LHCN-M2 (cell line): ENCODE measurements around the gene NME2. TPM values are rescaled to one million over a fixed set of nuclear protein-coding genes. Genes with fewer than 3 reads are reported as not detected.

Source experiments
- DNase-seq: peaks from one replicate; pipeline ENCODE4 v3.0.0-alpha.2; 2012; ENCODE audit warnings: low read depth
- total RNA-seq: library from RNA; depleted of rRNA; stranded (reverse); fragments of >200 nt; gene quantifications from 2 replicates; pipeline ENCODE4 v1.2.3, GENCODE V29; 2014; rRNA removed

Gene NME2
- total RNA-seq, 1 experiment from 2014 or later, result 683 TPM

GRCh38 chr17:51200295-51200694, 34.1 kb downstream of the NME2 start:
- no peak for DNase-seq

- no peak for DNase-seq
Observed at GRCh38 chr17:51200846-51201245, 34.6 kb downstream of the NME2 start.

- no peak for DNase-seq
Observed at GRCh38 chr17:51203838-51204237, 37.6 kb downstream of the NME2 start.

- DNase-seq, result no peak
Observed at GRCh38 chr17:51214920-51215319, 48.7 kb downstream of the NME2 start.

- no peak for DNase-seq
Observed at GRCh38 chr17:51217946-51218345, 51.7 kb downstream of the NME2 start.

GRCh38 chr17:51221322-51221721, 55.1 kb downstream of the NME2 start:
- no peak for DNase-seq

Other genes with a start within 250 kb of the NME2 start
- 83.7 and 89.6 TPM in 2 replicates for gene SPAG9, start 45.5 kb upstream of the NME2 start, total RNA-seq
- gene NME1, start 12.9 kb upstream of the NME2 start, total RNA-seq, result 234 and 259 TPM in 2 replicates
- gene MBTD1, start 93.6 kb downstream of the NME2 start, total RNA-seq, result 3.5 and 5.9 TPM in 2 replicates
- gene UTP18, start 94.1 kb downstream of the NME2 start, total RNA-seq, result 65.1 and 67.6 TPM in 2 replicates